SJSA1 (cell line): ENCODE measurements around the gene SHMT2. TPM values are rescaled to one million over a fixed set of nuclear protein-coding genes. Genes with fewer than 3 reads are reported as not detected.
"Not testable (repeated sequence)": the region's sequence is repeated elsewhere in the genome, so short reads cannot be mapped to it uniquely, and the experiment has no call there.

Experiments
- DNase-seq, 2 experiments: peaks; one replicate each; pipeline ENCODE4 v3.0.0-alpha.2; 2015 to 2020; ENCODE audit warnings: low spot score in 2 of 2, low read depth in 1 of 2
- H3K27ac ChIP-seq: fragments of 250-450 bp; sonication (Bioruptor Pico); 2 replicates; pipeline ENCODE4 v1.5.1; 2020; ENCODE audit warnings: mild to moderate bottlenecking, moderate library complexity
- H3K27me3 ChIP-seq: fragments of 250-450 bp; sonication (Bioruptor Pico); replicated peaks from 2 replicates; pipeline ENCODE4 v1.5.1; 2020; ENCODE audit warnings: mild to moderate bottlenecking, moderate library complexity
- H3K36me3 ChIP-seq: fragments of 250-450 bp; sonication (Bioruptor Pico); 2 replicates; pipeline ENCODE4 v1.5.1; 2020; ENCODE audit warnings: mild to moderate bottlenecking
- H3K4me1 ChIP-seq: fragments of 250-450 bp; sonication (Bioruptor Pico); replicated peaks from 2 replicates; pipeline ENCODE4 v1.6.1; 2021; ENCODE audit warnings: mild to moderate bottlenecking
- H3K4me3 ChIP-seq: fragments of 250-450 bp; sonication (Bioruptor Pico); 2 replicates; pipeline ENCODE4 v1.5.1; 2020; ENCODE audit warnings: mild to moderate bottlenecking
- H3K9me3 ChIP-seq: fragments of 250-450 bp; sonication (Bioruptor Pico); replicated peaks from 2 replicates; pipeline ENCODE4 v1.5.1; 2020; ENCODE audit warnings: mild to moderate bottlenecking
- total RNA-seq: library from RNA; depleted of rRNA; stranded (reverse); fragments of >200 nt; shearing (Covaris generic); gene quantifications from 2 replicates; pipeline ENCODE4 v1.2.3, GENCODE V29; 2014; rRNA removed

Gene SHMT2
- total RNA-seq, 1 experiment from 2014 or later, result 130 TPM

DNA sequence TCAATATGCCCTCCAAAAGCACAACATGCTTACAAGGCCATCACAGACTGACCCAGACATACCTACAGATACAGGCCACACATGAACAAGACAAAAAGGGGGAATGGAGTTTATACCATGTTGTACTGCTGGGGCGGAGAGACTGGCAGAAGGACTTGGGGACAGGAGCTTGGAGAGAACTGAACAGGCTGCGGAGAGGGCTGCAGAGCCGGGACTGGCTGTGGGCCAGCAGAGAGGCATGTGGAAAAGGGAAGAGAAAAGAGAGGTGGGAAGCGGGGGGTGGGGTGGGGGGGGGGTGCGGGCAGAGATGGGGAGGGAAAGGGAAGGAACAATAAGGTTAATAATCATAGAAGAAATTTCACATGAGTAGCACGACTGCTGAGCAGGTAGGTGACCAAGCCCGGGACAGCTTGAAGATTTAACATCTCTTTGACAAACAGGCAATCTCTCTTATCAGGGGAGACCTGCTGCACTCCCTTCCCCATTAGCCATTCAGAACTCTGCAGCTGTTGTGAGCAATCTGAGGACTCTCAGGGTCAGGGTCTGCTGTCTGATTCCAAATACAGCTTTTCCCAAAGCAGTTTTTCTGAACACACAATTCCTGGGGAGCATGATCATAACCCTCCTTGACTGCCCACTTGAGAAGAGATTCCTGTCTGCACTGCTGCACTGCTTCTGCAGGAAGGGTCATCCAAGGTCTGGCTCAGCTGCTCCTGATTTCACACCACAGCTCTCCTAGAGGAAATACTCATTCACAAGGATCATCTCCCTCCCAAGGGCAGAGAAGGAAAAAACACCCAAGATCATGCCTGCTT lies 43.0 kb downstream of the SHMT2 start:
- Histone ChIP-seq H3K9me3 (no peaks in the 10 kb centered on the region), H3K36me3 (peaks cover 33% of the 10 kb centered on the region), H3K27me3 (no peaks in the 10 kb centered on the region), H3K4me1 (no peaks in the 10 kb centered on the region), H3K27ac (no peak overlapping the region), H3K4me3 (no peak overlapping the region)
- DNase-seq, result no peak

DNA sequence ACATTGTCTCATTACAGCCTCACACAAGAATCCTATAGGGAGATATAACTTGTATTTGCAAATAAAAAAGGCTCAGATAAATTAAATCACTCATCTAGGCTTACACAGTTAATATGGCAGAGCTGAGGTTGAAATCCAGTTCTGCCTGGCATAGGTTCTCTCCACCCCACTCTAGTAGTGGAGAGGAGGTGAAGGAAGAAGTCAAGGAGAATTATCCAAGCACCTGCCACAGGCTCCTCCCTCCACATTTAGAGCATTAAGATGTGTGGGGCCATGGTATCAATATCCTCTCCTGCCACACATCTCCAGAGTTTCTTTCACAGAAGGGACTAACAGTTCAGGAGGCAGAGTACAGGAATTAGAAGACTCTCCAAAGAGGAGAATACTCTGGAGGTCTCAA lies 44.0 kb downstream of the SHMT2 start:
- no peak for DNase-seq
- peaks cover 28% of the 10 kb centered on the region for H3K36me3 ChIP-seq
- H3K27ac ChIP-seq, result no peak overlapping the region
- no peak overlapping the region for H3K4me3 ChIP-seq
- no peaks in the 10 kb centered on the region for H3K9me3 ChIP-seq
- H3K4me1 ChIP-seq, result no peaks in the 10 kb centered on the region
- H3K27me3 ChIP-seq, result no peaks in the 10 kb centered on the region

DNA sequence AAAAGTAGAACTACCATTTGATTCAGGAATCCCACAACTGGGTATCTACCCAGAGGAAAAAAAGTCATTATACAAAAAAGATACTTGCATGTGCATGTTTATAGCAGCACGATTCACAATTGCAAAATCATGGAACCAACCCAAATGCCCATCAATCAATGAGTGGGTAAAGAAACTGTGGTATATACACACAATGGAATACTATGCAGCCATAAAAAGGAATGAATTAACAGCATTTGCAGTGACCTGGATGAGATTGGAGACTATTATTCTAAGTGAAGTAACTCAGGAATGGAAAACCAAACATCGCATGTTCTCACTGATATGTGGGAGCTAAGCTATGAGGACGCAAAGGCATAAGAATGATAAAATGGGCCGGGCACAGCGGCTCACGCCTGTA lies 46.7 kb downstream of the SHMT2 start:
- not testable (repeated sequence) for H3K27ac ChIP-seq, H3K4me3 ChIP-seq, DNase-seq, H3K9me3 ChIP-seq, H3K27me3 ChIP-seq
- Histone ChIP-seq H3K4me1 (peaks cover 14% of the 10 kb centered on the region), H3K36me3 (peaks cover 26% of the 10 kb centered on the region)

DNA sequence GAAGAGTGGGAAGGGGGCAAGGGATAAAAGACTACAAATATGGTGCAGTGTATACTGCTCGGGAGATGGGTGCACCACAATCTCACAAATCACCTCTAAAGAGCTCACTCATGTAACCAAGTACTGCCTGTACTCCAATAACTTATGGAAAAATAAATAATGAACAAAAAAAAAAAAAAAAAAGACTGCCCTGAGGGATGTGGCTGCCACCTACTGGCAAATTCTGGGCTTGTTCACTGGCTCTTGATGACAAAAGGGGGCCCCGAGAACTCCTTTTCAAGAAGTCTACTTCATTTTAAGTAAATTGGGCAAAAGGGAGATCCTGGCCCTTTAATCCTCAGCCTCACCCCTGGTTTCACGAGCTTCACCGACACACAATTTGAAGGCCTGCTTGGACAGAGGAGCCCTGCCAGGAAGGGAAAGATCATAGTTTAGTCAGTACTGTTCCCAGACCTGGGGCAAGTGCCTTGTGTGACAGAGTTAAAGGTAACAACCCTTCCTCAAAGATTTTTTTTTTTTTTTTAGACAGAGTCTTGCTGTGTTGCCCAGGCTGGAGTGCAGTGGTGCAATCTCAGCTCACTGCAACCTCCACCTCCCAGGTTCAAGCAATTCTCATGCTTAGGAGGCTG lies 47.5 kb downstream of the SHMT2 start:
- peak in 1 of 2 experiments; percentile 8 for DNase-seq
- Histone ChIP-seq H3K4me3 (no peak overlapping the region), H3K4me1 (peaks cover 14% of the 10 kb centered on the region), H3K9me3 (no peaks in the 10 kb centered on the region), H3K27ac (no peak overlapping the region), H3K36me3 (peaks cover 26% of the 10 kb centered on the region), H3K27me3 (no peaks in the 10 kb centered on the region)

DNA sequence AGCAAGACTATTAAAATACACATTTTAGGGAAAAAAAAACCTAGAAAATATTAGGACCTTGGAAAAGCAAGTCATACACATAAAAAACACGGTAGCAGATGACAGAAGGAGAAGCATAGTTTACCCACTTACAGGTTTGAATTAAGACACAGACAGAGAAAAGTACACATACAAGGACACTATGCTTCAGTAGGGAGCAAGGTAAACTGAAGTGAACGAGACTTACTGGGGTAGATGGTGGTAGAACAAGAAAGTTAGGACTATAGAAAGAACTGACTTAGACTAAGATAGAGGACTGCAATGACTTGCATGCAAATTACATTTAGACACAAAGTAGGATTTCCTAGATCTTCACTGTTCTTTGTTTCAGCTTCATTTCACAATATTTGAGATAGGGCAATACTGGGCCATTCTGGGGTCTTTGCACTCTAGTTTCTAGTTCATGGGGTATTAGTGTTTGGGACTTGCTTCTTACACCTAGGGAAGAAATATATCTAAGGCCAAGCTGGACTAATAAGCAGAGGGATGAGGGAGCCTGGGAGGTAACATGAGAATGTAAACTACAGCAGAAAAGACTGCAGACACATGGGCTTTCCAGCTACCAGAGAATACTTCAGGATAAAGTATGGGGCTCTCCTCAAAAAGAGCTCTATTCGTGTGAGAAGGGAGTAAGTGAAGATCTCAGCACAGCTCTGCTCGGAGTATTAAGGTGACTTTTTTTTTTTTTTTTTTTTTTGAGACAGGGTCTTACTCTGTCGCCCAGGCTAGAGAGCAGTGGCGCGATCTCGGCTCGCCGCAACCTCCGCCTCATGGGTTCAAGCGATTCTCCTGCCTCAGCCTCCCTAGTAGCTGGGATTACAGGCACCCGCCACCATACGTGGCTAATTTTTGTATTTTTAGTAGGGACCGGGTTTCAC lies 49.2 kb downstream of the SHMT2 start:
- Histone ChIP-seq H3K27ac (no peak overlapping the region), H3K9me3 (no peaks in the 10 kb centered on the region), H3K4me3 (no peak overlapping the region), H3K36me3 (peaks cover 22% of the 10 kb centered on the region), H3K4me1 (peaks cover 14% of the 10 kb centered on the region), H3K27me3 (no peaks in the 10 kb centered on the region)
- DNase-seq, result no peak

DNA sequence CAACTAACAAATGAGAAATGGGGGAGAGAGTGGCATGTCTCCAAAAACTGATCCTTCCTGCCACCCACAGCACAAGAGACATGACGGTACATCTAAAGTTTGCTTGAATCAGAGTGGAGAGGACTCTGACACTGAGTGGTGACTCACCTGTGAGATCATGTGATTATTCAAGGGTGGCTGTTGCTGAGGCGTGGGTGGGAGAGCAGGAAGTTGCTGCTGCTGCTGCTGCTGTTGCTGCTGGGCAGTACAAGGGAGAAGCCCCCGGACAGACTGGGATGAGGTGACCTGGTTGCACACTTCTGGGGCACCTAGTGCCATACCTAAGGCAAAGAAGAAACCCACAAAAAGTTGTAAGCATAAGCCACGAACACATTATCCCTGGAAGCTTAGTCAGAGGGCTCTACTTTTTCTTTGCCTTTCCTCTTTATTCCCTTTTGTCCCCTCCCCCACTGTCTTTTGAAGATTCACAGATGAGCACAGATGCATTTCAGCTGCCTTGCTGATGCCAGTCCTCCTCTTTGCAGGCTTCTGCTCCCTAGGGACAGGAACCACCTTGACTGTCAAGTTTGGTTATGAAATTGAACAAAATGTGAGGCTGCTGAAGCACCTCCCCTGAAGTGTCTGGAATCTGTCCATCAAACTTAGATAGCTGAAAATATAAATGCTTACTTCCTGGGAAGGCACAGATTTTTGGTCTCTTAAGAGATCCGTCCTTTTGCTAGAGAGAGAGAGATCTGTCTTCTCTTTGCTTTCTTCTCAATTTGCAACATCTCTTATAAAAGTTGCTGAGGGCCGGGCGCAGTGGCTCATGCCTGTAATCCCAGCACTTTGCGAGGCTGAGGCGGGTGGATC lies 50.9 kb downstream of the SHMT2 start:
- Histone ChIP-seq H3K27me3 (no peaks in the 10 kb centered on the region), H3K4me3 (no peak overlapping the region), H3K27ac (peak overlapping the region; percentile 72), H3K36me3 (peaks cover 22% of the 10 kb centered on the region), H3K9me3 (no peaks in the 10 kb centered on the region), H3K4me1 (peaks cover 14% of the 10 kb centered on the region)
- peak; percentile 82 to 83 for DNase-seq

DNA sequence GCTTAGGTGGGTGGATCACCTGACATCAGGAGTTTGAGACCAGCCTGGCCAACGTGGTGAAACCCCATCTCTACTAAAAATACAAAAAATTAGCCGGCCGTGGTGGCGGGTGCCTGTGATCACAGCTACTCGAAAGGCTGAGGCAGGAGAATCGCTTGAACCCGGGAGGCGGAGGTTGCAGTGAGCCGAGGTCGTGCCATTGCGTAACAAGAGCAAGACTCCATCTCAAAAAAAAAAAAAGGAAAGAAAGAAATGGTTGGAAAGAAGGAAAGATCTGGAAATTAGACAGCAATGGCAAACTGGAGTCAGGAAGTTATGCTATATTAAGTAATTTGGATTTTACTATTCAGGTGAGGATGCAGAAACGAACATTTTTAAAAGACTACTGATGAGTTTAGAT lies 52.6 kb downstream of the SHMT2 start:
- Histone ChIP-seq H3K36me3 (peaks cover 23% of the 10 kb centered on the region), H3K4me1 (peaks cover 14% of the 10 kb centered on the region)
- not testable (repeated sequence) for H3K27ac ChIP-seq, H3K27me3 ChIP-seq, H3K9me3 ChIP-seq, H3K4me3 ChIP-seq, DNase-seq

Other genes starting within 250 kb of the SHMT2 start
- gene ZBTB39, start 223.2 kb upstream of the SHMT2 start, total RNA-seq, result 4.5 and 4.7 TPM in 2 replicates
- gene TAC3, start 213.2 kb upstream of the SHMT2 start, total RNA-seq, result not detected in 2 replicates
- not detected in 2 replicates for gene MYO1A, start 179.6 kb upstream of the SHMT2 start, total RNA-seq
- gene NEMP1, start 150.9 kb upstream of the SHMT2 start, total RNA-seq, result 31.5 and 40.3 TPM in 2 replicates
- gene NAB2, start 140.6 kb upstream of the SHMT2 start, total RNA-seq, result 21.6 and 22.2 TPM in 2 replicates
- 29.9 and 34.0 TPM in 2 replicates for gene STAT6, start 118.3 kb upstream of the SHMT2 start, total RNA-seq
- gene LRP1, start 101.2 kb upstream of the SHMT2 start, total RNA-seq, result 21.2 and 33.3 TPM in 2 replicates
- not detected in 2 replicates for gene LRP1-AS, start 82.1 kb upstream of the SHMT2 start, total RNA-seq
- 0.13 TPM in 1 of 2 replicates, not detected in the other for gene NXPH4, start 12.9 kb upstream of the SHMT2 start, total RNA-seq
- 0.68 TPM in 1 of 2 replicates, not detected in the other for gene STAC3, start 21.5 kb downstream of the SHMT2 start, total RNA-seq
- gene R3HDM2, start 201.3 kb downstream of the SHMT2 start, total RNA-seq, result 14.2 and 18.4 TPM in 2 replicates
- 0.18 and 0.88 TPM in 2 replicates for gene INHBC, start 205.1 kb downstream of the SHMT2 start, total RNA-seq
- 2.2 and 2.5 TPM in 2 replicates for gene INHBE, start 225.6 kb downstream of the SHMT2 start, total RNA-seq
- 225 and 323 TPM in 2 replicates for gene GLI1, start 230.1 kb downstream of the SHMT2 start, total RNA-seq